ENCODE results near the gene MLC1.

MLC1 gene

DNA sequence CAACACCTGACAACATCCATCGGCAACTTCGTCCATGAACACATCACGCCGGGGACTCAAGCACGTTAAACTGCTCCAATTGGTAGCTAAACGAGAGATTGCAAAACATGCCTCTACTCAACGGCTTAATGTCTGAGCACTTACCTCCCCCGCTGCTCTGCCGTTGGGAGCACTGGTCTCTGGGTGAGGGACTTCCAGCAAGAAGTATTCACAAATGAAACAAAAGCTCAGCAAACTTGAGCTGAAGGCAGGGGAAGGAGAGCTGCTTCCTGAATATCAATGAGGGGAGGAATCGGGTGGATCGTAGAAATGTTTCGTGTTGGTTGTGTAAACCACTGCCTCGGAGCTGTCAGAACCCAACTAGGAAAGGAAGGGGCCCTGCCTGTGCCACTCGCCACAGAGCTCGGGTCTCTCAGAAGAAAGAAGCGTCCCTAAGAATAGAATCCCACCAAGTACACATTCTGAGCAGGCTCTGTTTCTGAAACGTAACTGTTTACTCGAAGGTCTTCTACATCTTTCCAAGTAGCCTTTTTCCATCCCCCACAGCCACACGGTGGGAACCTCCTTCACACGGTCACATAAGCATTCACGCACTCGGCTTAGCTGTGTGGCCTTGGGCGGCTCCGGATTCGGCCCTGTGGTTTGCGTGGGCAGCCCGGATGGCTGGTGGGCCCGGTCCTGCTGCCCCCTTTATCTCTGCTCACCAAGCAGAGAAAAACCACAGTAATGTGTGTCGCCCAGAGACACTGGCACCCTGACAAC lies at the start of gene MLC1:
TSS of gene MLC1 (minus strand) at position 216 of the 762 bp plus-strand sequence. CDS start 524 bp downstream, outside the sequence.
- TF ChIP-seq, protein P1, sequence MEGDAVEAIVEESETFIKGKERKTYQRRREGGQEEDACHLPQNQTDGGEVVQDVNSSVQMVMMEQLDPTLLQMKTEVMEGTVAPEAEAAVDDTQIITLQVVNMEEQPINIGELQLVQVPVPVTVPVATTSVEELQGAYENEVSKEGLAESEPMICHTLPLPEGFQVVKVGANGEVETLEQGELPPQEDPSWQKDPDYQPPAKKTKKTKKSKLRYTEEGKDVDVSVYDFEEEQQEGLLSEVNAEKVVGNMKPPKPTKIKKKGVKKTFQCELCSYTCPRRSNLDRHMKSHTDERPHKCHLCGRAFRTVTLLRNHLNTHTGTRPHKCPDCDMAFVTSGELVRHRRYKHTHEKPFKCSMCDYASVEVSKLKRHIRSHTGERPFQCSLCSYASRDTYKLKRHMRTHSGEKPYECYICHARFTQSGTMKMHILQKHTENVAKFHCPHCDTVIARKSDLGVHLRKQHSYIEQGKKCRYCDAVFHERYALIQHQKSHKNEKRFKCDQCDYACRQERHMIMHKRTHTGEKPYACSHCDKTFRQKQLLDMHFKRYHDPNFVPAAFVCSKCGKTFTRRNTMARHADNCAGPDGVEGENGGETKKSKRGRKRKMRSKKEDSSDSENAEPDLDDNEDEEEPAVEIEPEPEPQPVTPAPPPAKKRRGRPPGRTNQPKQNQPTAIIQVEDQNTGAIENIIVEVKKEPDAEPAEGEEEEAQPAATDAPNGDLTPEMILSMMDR (IDR thresholded peaks at IDR 0.05; ENCODE audit: insufficient read depth, low read depth, low read length, missing control alignments) = no peak
- peak; percentile 25 for DNase-seq (ENCODE audit: low read depth)
- H3K4me3 ChIP-seq (ENCODE audit: low read length) = no peak within 1 kb of the TSS

DNA sequence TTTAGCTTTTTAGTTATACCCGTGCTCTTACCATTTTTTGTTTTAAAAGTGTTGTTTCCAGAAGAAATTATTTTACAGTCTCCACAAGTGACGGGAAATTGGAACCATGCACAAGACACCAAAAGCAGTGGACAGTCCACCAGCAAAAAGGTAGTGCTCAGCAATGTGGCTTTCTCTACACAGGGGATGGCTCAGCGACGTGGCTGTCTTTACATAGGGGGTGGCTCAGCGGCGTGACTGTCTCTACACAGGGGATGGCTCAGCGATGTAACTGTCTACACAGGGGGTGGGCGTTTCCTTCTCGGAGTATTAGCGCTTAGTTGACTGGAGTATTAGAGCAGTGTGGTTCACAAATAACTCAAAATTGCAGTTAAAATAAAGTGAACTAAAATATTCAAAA lies 49.3 kb upstream of the MLC1 start:
- DNase-seq (ENCODE audit: low read depth) = no peak
- no peak overlapping the region for H3K4me3 ChIP-seq (ENCODE audit: low read length)
- TF ChIP-seq, protein P1 (IDR thresholded peaks at IDR 0.05; ENCODE audit: insufficient read depth, low read depth, low read length, missing control alignments) = no peak

DNA sequence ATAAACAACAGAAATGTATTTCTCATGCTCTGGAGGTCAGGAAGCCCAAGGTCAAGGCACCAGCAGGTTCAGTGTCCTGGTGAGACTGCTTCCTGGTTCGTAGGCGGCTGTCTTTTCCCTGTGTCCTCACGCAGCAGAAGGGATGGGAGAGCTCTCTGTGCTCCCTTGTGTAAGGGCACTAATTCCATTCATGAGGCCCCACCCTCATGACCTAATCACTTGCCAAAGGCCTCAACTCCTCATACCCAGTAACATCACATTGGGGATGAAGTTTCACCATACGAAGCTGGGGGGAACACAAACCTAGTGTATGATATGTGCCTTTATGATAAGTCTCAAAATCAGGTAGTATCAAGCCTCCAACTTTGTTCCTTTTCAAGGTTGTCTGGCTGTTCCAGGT lies 46.7 kb upstream of the MLC1 start:
- no peak overlapping the region for H3K4me3 ChIP-seq (ENCODE audit: low read length)
- no peak for DNase-seq (ENCODE audit: low read depth)
- TF ChIP-seq, protein P1 (IDR thresholded peaks at IDR 0.05; ENCODE audit: insufficient read depth, low read depth, low read length, missing control alignments) = no peak

DNA sequence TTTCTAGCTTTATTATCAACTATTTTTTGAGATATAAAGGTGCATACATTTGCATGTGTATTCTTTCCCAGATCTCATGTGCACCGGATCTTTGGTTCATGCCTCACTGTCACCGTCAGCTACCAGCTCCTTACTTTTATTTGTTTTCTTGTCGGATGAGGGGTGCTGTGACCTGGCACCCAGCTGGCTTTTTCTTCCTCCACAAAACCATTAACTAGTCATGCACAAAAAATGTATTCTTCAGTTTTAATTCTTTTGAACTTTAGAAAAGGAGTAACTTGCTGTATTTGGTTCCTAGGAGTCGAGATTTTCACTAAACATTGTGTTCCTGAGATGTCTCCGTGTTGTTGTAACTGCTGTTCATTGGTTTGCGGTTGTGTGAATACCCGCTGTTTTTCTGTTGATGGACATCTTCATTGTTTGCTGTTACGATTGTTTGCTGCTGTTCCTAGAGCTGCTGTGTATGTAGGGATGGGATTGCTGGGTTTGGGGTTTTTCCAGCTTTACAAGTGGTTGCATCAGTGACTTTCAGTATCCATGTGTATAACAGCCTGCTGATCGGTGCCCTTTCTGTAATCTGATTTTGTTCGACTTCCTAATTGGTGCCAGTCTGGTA lies 44.0 kb upstream of the MLC1 start:
- TF ChIP-seq, protein P1 (IDR thresholded peaks at IDR 0.05; ENCODE audit: insufficient read depth, low read depth, low read length, missing control alignments) = no peak
- DNase-seq (ENCODE audit: low read depth) = no peak
- H3K4me3 ChIP-seq (ENCODE audit: low read length) = no peak overlapping the region

DNA sequence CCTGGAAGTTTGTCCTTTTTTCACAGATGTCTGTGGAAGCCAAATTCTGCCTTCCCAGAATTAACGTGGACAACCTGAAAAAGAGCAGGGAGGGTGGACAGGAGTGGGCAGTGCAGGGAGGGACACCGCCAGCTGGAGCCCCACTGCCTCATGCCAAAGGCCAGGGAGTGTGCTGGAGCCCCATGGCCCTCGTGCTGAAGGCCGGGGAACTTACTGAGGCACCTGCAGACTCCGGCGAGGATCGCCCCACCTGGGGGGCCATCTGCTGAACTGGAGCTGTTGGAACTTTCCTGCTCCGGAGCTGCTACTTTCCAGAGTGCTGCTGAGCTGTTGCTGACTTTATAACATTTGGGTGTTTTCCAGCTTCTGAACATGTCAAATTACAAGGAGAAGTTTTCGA lies 39.8 kb upstream of the MLC1 start:
- no peak overlapping the region for H3K4me3 ChIP-seq (ENCODE audit: low read length)
- DNase-seq (ENCODE audit: low read depth) = no peak
- TF ChIP-seq, protein P1 (IDR thresholded peaks at IDR 0.05; ENCODE audit: insufficient read depth, low read depth, low read length, missing control alignments) = no peak

DNA sequence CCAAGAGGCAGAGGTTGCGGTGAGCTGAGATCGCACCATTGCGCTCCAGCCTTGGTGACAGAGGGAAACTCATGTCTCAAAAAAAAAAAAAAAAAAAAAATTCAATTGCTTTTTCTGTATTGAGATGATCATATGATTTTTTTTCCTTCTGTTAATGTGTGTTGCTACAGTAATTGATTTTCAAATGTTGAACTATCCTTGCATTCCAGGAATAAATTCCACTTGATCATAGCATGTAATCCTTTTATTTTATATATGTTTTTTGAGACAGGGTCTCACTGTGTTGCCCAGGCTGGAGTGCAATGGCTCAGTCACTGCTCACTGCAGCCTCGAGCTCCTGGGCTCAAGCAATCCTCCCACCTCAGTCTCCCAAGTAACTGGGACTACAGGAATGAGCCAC lies 37.9 kb upstream of the MLC1 start:
- DNase-seq (ENCODE audit: low read depth) = no peak
- TF ChIP-seq, protein P1 (IDR thresholded peaks at IDR 0.05; ENCODE audit: insufficient read depth, low read depth, low read length, missing control alignments) = no peak
- H3K4me3 ChIP-seq (ENCODE audit: low read length) = no peak overlapping the region

All from epithelial cell of esophagus (primary cell).